HEK293 (cell line): ENCODE measurements around the gene CCDC9.
A peak's percentile ranks its signal among the peaks of the same experiment; 100 is the strongest.

Experiments
- EGR2 ChIP-seq: fragments of 450-650 bp; formaldehyde crosslinking; IDR thresholded peaks from 2 replicates; pipeline ENCODE4 v1.5.1; 2016; ENCODE audit warnings: low read depth, missing biosample characterization, missing genetic modification characterization
- KLF1 ChIP-seq: fragments of 450-650 bp; formaldehyde crosslinking; IDR thresholded peaks from 2 replicates; pipeline ENCODE4 v1.5.1; 2016; ENCODE audit warnings: missing biosample characterization, missing genetic modification characterization
- MEIS1 ChIP-seq: sonication (generic); formaldehyde crosslinking; IDR thresholded peaks from 2 replicates; pipeline ENCODE4 v1.8.1; 2022; ENCODE audit warnings: missing genetic modification reagents, mild to moderate bottlenecking, borderline replicate concordance
- TSHZ1 ChIP-seq: fragments of 450-650 bp; formaldehyde crosslinking; IDR thresholded peaks from 2 replicates; pipeline ENCODE4 v1.5.1; 2016; ENCODE audit warnings: missing biosample characterization, missing genetic modification characterization, borderline replicate concordance
- ZEB2 ChIP-seq: fragments of 450-650 bp; formaldehyde crosslinking; IDR thresholded peaks from 2 replicates; pipeline ENCODE4 v1.5.1; 2016; ENCODE audit warnings: missing biosample characterization, missing genetic modification characterization
- ZNF138 ChIP-seq: fragments of 450-650 bp; formaldehyde crosslinking; IDR thresholded peaks from 2 replicates; pipeline ENCODE4 v1.5.1; 2016; ENCODE audit warnings: missing biosample characterization, missing genetic modification characterization, borderline replicate concordance
- ZNF148 ChIP-seq: fragments of 450-650 bp; formaldehyde crosslinking; IDR thresholded peaks from 2 replicates; pipeline ENCODE4 v1.5.0; 2017; ENCODE audit warnings: missing biosample characterization, missing genetic modification characterization, borderline replicate concordance
- ZNF157 ChIP-seq: fragments of 450-650 bp; formaldehyde crosslinking; IDR thresholded peaks from 2 replicates; pipeline ENCODE4 v1.5.1; 2016; ENCODE audit warnings: missing biosample characterization, missing genetic modification characterization
- ZNF184 ChIP-seq: fragments of 450-650 bp; IDR thresholded peaks from 2 replicates; pipeline ENCODE4 v1.5.1; 2018; ENCODE audit warnings: missing biosample characterization, mild to moderate bottlenecking, missing genetic modification characterization
- ZNF239 ChIP-seq: fragments of 450-650 bp; formaldehyde crosslinking; IDR thresholded peaks from 2 replicates; pipeline ENCODE4 v1.5.1; 2016; ENCODE audit warnings: missing biosample characterization, missing genetic modification characterization
- ZNF274 ChIP-seq, 2 experiments: fragments of 200-500 bp in 1 of 2; fragments of 450-650 bp in 1 of 2; sonication (Bioruptor generic) in 1 of 2; formaldehyde crosslinking in 1 of 2; IDR thresholded peaks; 2 replicates each; pipeline versions ENCODE4 v1.5.1 to v1.6.1; 2014 to 2016; ENCODE audit warnings: borderline replicate concordance in 1 of 2, inconsistent platforms in 1 of 2, low read length in 1 of 2, missing biosample characterization in 1 of 2, missing genetic modification characterization in 1 of 2
- ZNF529 ChIP-seq: fragments of 450-650 bp; formaldehyde crosslinking; IDR thresholded peaks from 2 replicates; pipeline ENCODE4 v1.5.1; 2017; ENCODE audit warnings: missing genetic modification characterization, missing biosample characterization; ENCODE audit not compliant: insufficient replicate concordance
- ZNF571 ChIP-seq: fragments of 450-650 bp; formaldehyde crosslinking; IDR thresholded peaks from 2 replicates; pipeline ENCODE4 v1.5.0; 2017; ENCODE audit warnings: missing biosample characterization, missing genetic modification characterization
- ZNF670 ChIP-seq: fragments of 450-650 bp; formaldehyde crosslinking; IDR thresholded peaks from 2 replicates; pipeline ENCODE4 v1.5.1; 2016; ENCODE audit warnings: missing biosample characterization, missing genetic modification characterization, low read depth
- ZNF677 ChIP-seq: fragments of 450-650 bp; IDR thresholded peaks from 2 replicates; pipeline ENCODE4 v1.5.0; 2018; ENCODE audit warnings: missing biosample characterization, mild to moderate bottlenecking, missing genetic modification characterization, moderate library complexity
- ZNF747 ChIP-seq: fragments of 450-650 bp; formaldehyde crosslinking; IDR thresholded peaks from 2 replicates; pipeline ENCODE4 v1.5.1; 2016; ENCODE audit warnings: missing biosample characterization, missing genetic modification characterization
- ZNF776 ChIP-seq: fragments of 450-650 bp; formaldehyde crosslinking; IDR thresholded peaks from 2 replicates; pipeline ENCODE4 v1.5.0; 2017; ENCODE audit warnings: missing biosample characterization, missing genetic modification characterization, borderline replicate concordance
- ZNF777 ChIP-seq: fragments of 450-650 bp; formaldehyde crosslinking; IDR thresholded peaks from 2 replicates; pipeline ENCODE4 v1.5.1; 2017; ENCODE audit warnings: missing biosample characterization, missing genetic modification characterization, borderline replicate concordance
- ZNF792 ChIP-seq: fragments of 450-650 bp; formaldehyde crosslinking; IDR thresholded peaks from 2 replicates; pipeline ENCODE4 v1.5.1; 2016; ENCODE audit warnings: missing biosample characterization, missing genetic modification characterization
- TF ChIP-seq, protein P1 (sequence below): fragments of 450-650 bp; IDR thresholded peaks from 2 replicates; pipeline ENCODE4 v1.5.1; 2018; ENCODE audit warnings: missing biosample characterization, mild to moderate bottlenecking, missing genetic modification characterization
- TF ChIP-seq, protein P2 (sequence below): fragments of 450-650 bp; formaldehyde crosslinking; optimal IDR thresholded peaks from 2 replicates; pipeline ENCODE3; 2016; ENCODE audit warnings: missing biosample characterization, mild to moderate bottlenecking, missing genetic modification characterization
- TF ChIP-seq, protein P3 (sequence below): fragments of 450-650 bp; formaldehyde crosslinking; IDR thresholded peaks from 2 replicates; pipeline ENCODE4 v1.5.1; 2016; ENCODE audit warnings: missing biosample characterization, missing genetic modification characterization
- TF ChIP-seq, protein P4 (sequence below): fragments of 450-650 bp; formaldehyde crosslinking; IDR thresholded peaks from 2 replicates; pipeline ENCODE4 v1.5.1; 2017; ENCODE audit warnings: missing biosample characterization, missing genetic modification characterization
- TF ChIP-seq, protein P5 (sequence below): fragments of 450-650 bp; formaldehyde crosslinking; IDR thresholded peaks from 2 replicates; pipeline ENCODE4 v1.5.1; 2017; ENCODE audit warnings: missing biosample characterization, missing genetic modification characterization

CCDC9 gene

GRCh38 chr19:47253467-47253881, 2.9 kb upstream of the CCDC9 start (continued):
- TF ChIP-seq ZNF184 (tag by site-specific recombination) (no peak), ZNF138 (tag by site-specific recombination) (no peak), ZNF792 (tag by site-specific recombination) (no peak), MEIS1 (CRISPR knock-in tag) (no peak), ZNF747 (tag by site-specific recombination) (no peak), ZNF529 (tag by site-specific recombination) (no peak), ZNF148 (tag by site-specific recombination) (no peak), ZNF670 (tag by site-specific recombination) (no peak), ZNF571 (tag by site-specific recombination) (no peak), ZNF776 (tag by site-specific recombination) (no peak), TSHZ1 (peak; percentile 70; the same call in 1 of the 2 replicates), ZNF274 (IDR thresholded peaks at IDR 0.05; ENCODE audit: low read length) (no peak), ZNF274 (tag by site-specific recombination; IDR thresholded peaks at IDR 0.05; ENCODE audit: borderline replicate concordance) (no peak), ZEB2 (tag by site-specific recombination) (peak; percentile 95), KLF1 (tag by site-specific recombination) (no peak), ZNF239 (tag by site-specific recombination) (no peak), ZNF157 (no peak), ZNF777 (no peak), EGR2 (no peak), ZNF677 (no peak)
- TF ChIP-seq, protein P1, sequence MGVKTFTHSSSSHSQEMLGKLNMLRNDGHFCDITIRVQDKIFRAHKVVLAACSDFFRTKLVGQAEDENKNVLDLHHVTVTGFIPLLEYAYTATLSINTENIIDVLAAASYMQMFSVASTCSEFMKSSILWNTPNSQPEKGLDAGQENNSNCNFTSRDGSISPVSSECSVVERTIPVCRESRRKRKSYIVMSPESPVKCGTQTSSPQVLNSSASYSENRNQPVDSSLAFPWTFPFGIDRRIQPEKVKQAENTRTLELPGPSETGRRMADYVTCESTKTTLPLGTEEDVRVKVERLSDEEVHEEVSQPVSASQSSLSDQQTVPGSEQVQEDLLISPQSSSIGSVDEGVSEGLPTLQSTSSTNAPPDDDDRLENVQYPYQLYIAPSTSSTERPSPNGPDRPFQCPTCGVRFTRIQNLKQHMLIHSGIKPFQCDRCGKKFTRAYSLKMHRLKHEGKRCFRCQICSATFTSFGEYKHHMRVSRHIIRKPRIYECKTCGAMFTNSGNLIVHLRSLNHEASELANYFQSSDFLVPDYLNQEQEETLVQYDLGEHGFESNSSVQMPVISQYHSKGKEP (tag by site-specific recombination): peak; percentile 68
- TF ChIP-seq, protein P2, sequence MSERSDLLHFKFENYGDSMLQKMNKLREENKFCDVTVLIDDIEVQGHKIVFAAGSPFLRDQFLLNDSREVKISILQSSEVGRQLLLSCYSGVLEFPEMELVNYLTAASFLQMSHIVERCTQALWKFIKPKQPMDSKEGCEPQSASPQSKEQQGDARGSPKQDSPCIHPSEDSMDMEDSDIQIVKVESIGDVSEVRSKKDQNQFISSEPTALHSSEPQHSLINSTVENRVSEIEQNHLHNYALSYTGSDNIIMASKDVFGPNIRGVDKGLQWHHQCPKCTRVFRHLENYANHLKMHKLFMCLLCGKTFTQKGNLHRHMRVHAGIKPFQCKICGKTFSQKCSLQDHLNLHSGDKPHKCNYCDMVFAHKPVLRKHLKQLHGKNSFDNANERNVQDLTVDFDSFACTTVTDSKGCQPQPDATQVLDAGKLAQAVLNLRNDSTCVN (tag by site-specific recombination): no peak
- TF ChIP-seq, protein P3, sequence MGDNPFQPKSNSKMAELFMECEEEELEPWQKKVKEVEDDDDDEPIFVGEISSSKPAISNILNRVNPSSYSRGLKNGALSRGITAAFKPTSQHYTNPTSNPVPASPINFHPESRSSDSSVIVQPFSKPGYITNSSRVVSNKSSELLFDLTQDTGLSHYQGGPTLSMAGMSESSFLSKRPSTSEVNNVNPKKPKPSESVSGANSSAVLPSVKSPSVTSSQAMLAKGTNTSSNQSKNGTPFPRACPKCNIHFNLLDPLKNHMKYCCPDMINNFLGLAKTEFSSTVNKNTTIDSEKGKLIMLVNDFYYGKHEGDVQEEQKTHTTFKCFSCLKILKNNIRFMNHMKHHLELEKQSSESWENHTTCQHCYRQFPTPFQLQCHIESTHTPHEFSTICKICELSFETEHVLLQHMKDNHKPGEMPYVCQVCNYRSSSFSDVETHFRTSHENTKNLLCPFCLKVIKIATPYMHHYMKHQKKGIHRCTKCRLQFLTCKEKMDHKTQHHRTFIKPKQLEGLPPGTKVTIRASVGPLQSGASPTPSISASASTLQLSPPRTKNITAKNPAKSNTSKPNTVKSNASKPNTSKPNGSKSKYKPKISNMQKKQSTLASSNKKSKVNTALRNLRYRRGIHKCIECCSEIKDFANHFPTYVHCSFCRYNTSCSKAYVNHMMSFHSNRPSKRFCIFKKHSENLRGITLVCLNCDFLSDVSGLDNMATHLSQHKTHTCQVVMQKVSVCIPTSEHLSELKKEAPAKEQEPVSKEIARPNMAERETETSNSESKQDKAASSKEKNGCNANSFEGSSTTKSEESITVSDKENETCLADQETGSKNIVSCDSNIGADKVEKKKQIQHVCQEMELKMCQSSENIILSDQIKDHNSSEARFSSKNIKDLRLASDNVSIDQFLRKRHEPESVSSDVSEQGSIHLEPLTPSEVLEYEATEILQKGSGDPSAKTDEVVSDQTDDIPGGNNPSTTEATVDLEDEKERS (tag by site-specific recombination): no peak
- TF ChIP-seq, protein P4, sequence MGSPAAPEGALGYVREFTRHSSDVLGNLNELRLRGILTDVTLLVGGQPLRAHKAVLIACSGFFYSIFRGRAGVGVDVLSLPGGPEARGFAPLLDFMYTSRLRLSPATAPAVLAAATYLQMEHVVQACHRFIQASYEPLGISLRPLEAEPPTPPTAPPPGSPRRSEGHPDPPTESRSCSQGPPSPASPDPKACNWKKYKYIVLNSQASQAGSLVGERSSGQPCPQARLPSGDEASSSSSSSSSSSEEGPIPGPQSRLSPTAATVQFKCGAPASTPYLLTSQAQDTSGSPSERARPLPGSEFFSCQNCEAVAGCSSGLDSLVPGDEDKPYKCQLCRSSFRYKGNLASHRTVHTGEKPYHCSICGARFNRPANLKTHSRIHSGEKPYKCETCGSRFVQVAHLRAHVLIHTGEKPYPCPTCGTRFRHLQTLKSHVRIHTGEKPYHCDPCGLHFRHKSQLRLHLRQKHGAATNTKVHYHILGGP: no peak; the same call in 1 of the 2 replicates
- TF ChIP-seq, protein P5, sequence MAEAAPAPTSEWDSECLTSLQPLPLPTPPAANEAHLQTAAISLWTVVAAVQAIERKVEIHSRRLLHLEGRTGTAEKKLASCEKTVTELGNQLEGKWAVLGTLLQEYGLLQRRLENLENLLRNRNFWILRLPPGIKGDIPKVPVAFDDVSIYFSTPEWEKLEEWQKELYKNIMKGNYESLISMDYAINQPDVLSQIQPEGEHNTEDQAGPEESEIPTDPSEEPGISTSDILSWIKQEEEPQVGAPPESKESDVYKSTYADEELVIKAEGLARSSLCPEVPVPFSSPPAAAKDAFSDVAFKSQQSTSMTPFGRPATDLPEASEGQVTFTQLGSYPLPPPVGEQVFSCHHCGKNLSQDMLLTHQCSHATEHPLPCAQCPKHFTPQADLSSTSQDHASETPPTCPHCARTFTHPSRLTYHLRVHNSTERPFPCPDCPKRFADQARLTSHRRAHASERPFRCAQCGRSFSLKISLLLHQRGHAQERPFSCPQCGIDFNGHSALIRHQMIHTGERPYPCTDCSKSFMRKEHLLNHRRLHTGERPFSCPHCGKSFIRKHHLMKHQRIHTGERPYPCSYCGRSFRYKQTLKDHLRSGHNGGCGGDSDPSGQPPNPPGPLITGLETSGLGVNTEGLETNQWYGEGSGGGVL (tag by site-specific recombination): peak; percentile 65
